Testis (tissue), 2 donors: ENCODE results near the gene MPC1L.

Experiments
- POLR2A ChIP-seq: fragments of 450-650 bp; IDR thresholded peaks from one replicate; pipeline ENCODE4 v1.6.1; 2017; ENCODE audit warnings: antibody characterized with exemption, mild to moderate bottlenecking, moderate library complexity
- TF ChIP-seq, protein P1 (sequence below), 3 experiments: fragments of 450-650 bp in 2 of 3; fragments of 200-600 bp in 1 of 3; sonication (generic) in 1 of 3; IDR thresholded peaks; one replicate each; pipeline ENCODE4 v1.5.1; 2016 to 2019; ENCODE audit warnings: antibody characterized with exemption in 3 of 3, mild to moderate bottlenecking in 2 of 3, moderate library complexity in 1 of 3

DNA sequence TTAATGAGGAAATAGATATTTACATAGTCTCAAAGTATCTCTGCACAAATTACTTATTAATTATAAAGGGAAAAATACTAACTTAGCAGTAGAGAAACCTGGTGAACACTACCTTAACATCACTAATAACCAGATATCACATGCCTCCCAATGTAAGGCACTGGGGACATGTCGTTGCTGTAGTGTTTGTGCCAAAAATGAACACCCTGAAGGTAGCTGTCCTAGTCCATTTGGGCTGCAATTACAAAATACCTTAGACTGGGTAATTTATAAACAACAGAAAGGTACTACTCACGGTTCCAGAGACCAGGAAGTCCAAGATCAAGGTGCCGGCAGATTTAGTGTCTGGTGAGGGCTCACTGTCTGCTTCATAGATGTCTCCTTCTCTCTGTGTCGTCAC lies 10.7 kb upstream of the MPC1L start:
- TF ChIP-seq, protein P1, sequence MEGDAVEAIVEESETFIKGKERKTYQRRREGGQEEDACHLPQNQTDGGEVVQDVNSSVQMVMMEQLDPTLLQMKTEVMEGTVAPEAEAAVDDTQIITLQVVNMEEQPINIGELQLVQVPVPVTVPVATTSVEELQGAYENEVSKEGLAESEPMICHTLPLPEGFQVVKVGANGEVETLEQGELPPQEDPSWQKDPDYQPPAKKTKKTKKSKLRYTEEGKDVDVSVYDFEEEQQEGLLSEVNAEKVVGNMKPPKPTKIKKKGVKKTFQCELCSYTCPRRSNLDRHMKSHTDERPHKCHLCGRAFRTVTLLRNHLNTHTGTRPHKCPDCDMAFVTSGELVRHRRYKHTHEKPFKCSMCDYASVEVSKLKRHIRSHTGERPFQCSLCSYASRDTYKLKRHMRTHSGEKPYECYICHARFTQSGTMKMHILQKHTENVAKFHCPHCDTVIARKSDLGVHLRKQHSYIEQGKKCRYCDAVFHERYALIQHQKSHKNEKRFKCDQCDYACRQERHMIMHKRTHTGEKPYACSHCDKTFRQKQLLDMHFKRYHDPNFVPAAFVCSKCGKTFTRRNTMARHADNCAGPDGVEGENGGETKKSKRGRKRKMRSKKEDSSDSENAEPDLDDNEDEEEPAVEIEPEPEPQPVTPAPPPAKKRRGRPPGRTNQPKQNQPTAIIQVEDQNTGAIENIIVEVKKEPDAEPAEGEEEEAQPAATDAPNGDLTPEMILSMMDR (IDR thresholded peaks at IDR 0.05) = no peak
- no peak for TF ChIP-seq POLR2A
